ENCODE measurements around the gene PYCR2.

The PYCR2 gene

GRCh38 chr1:225946803-225947202 lies 22.8 kb upstream of the PYCR2 start:
- no peaks in the 10 kb centered on the region for H3K27me3 ChIP-seq (ENCODE audit: insufficient read depth, poor library complexity, severe bottlenecking)
- no peak overlapping the region for H3K4me3 ChIP-seq (replicated peaks; ENCODE audit: insufficient read depth, low read length)
- TF ChIP-seq POLR2AphosphoS5 (IDR thresholded peaks at IDR 0.05; ENCODE audit: low read depth) (no peak), SPI1 (IDR thresholded peaks at IDR 0.05; ENCODE audit: borderline replicate concordance, low read depth) (no peak), CTCF (IDR thresholded peaks at IDR 0.05; ENCODE audit: insufficient read depth, low read length) (no peak), GABPA (IDR thresholded peaks at IDR 0.05; ENCODE audit: low read depth) (no peak)
- TF ChIP-seq, protein P1, sequence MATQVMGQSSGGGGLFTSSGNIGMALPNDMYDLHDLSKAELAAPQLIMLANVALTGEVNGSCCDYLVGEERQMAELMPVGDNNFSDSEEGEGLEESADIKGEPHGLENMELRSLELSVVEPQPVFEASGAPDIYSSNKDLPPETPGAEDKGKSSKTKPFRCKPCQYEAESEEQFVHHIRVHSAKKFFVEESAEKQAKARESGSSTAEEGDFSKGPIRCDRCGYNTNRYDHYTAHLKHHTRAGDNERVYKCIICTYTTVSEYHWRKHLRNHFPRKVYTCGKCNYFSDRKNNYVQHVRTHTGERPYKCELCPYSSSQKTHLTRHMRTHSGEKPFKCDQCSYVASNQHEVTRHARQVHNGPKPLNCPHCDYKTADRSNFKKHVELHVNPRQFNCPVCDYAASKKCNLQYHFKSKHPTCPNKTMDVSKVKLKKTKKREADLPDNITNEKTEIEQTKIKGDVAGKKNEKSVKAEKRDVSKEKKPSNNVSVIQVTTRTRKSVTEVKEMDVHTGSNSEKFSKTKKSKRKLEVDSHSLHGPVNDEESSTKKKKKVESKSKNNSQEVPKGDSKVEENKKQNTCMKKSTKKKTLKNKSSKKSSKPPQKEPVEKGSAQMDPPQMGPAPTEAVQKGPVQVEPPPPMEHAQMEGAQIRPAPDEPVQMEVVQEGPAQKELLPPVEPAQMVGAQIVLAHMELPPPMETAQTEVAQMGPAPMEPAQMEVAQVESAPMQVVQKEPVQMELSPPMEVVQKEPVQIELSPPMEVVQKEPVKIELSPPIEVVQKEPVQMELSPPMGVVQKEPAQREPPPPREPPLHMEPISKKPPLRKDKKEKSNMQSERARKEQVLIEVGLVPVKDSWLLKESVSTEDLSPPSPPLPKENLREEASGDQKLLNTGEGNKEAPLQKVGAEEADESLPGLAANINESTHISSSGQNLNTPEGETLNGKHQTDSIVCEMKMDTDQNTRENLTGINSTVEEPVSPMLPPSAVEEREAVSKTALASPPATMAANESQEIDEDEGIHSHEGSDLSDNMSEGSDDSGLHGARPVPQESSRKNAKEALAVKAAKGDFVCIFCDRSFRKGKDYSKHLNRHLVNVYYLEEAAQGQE (IDR thresholded peaks at IDR 0.05; ENCODE audit: insufficient replicate concordance, low read depth) = no peak
- no peak for DNase-seq (ENCODE audit: low read depth in 1 of 2, low spot score in 1 of 2)
- no peak overlapping the region for H3K27ac ChIP-seq (replicated peaks)

DNA sequence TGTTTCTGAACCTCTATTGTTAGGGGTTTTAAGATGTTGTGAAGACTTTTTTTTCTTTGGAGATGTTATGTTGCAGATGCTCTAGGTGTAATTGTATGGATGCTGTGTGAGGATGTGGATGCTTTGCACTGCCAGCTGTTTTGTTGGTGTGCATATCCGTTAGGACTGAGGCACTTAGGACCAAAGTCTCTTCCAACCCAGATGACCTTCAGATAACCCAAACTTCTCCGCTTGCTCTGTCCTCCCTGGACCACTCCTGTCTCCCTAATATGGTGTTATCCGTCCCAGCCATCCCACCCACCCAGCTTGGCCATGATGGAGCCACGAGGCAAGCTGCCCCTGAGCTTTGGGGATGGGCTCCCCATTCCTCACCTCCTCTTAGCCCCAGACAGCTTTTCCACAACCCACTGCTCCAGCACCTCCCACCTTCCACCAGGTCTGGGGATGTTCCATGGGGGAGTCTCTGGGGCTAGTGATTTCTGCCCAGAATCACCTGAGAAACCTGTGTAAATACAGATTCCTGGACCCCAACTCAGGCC lies 22.1 kb upstream of the PYCR2 start:
- Histone ChIP-seq H3K27ac (replicated peaks) (no peak overlapping the region), H3K27me3 (ENCODE audit: insufficient read depth, poor library complexity, severe bottlenecking) (no peaks in the 10 kb centered on the region), H3K4me3 (replicated peaks; ENCODE audit: insufficient read depth, low read length) (no peak overlapping the region)
- DNase-seq (ENCODE audit: low read depth in 1 of 2, low spot score in 1 of 2) = no peak
- TF ChIP-seq CTCF (IDR thresholded peaks at IDR 0.05; ENCODE audit: insufficient read depth, low read length) (no peak), GABPA (IDR thresholded peaks at IDR 0.05; ENCODE audit: low read depth) (no peak), SPI1 (IDR thresholded peaks at IDR 0.05; ENCODE audit: borderline replicate concordance, low read depth) (no peak), POLR2AphosphoS5 (IDR thresholded peaks at IDR 0.05; ENCODE audit: low read depth) (no peak)
- TF ChIP-seq, protein P1 (IDR thresholded peaks at IDR 0.05; ENCODE audit: insufficient replicate concordance, low read depth) = no peak

GRCh38 chr1:225945564-225945963 lies 21.5 kb upstream of the PYCR2 start:
- Histone ChIP-seq H3K4me3 (replicated peaks; ENCODE audit: insufficient read depth, low read length) (no peak overlapping the region), H3K27me3 (ENCODE audit: insufficient read depth, poor library complexity, severe bottlenecking) (no peaks in the 10 kb centered on the region), H3K27ac (replicated peaks) (no peak overlapping the region)
- TF ChIP-seq GABPA (IDR thresholded peaks at IDR 0.05; ENCODE audit: low read depth) (no peak), POLR2AphosphoS5 (IDR thresholded peaks at IDR 0.05; ENCODE audit: low read depth) (no peak), SPI1 (IDR thresholded peaks at IDR 0.05; ENCODE audit: borderline replicate concordance, low read depth) (no peak), CTCF (IDR thresholded peaks at IDR 0.05; ENCODE audit: insufficient read depth, low read length) (no peak)
- TF ChIP-seq, protein P1 (IDR thresholded peaks at IDR 0.05; ENCODE audit: insufficient replicate concordance, low read depth) = no peak
- DNase-seq (ENCODE audit: low read depth in 1 of 2, low spot score in 1 of 2) = no peak
